ENCODE data around the gene CCDC124.

- TF ChIP-seq CTCF (conservative IDR thresholded peaks at IDR 0.05 in 1 of 2, IDR thresholded peaks at IDR 0.05 in 1 of 2; ENCODE audit: low read depth in 1 of 2, low read length in 2 of 2) (no peak), EZH2 (IDR thresholded peaks at IDR 0.05; ENCODE audit: low read length, missing control alignments) (peak; percentile 98)
These were observed 19.5 kb downstream of the CCDC124 start for GRCh38 chr19:17951990-17952976.

Data from fibroblast of lung (primary cell).